Stimulated activated naive CD4-positive, alpha-beta T cell (primary cell): ENCODE results near the gene PRR16.

Source experiments
- DNase-seq, 6 experiments: peaks; one replicate each; lab custom pipeline; 2025; lab: John Stamatoyannopoulos, UW

Gene PRR16

DNA sequence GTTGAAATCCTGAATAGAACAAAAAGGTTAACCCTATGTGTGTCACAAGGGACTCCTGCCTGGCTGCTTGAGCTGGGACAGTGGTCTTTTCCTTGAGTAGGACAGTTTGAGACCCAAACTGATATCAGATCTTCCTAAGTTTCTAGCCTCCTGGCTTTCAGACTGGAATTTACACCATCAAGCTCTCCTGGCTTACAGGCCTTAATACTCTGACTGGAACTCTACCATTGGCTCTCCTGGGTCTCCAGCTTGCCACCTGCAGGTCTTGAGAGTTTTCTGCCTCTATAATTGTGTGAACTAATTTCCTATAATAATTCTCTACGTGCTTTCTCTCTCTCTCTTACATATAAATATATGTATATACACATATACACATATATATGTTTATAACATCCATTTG lies 112.5 kb downstream of the PRR16 start:
- DNase-seq: no peak

DNA sequence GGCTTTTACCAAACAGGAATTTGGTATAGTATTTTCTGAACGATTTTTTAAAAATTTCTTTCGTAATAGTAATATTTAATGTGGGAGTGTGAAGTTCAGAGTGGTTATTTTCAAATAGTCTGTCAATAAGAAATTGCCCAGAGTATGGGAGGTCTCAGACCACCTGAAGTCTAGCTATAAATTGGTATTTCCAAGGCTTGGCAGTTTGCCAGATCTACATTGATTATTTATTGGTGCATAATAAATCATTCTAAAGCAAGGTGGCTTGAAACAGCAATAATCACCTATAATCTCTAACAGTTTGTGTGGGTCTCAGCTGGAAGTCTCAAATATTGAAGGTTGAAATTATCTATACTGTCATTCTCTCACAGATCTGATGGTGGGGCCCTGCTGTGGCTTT lies 118.5 kb downstream of the PRR16 start:
- DNase-seq: no peak

DNA sequence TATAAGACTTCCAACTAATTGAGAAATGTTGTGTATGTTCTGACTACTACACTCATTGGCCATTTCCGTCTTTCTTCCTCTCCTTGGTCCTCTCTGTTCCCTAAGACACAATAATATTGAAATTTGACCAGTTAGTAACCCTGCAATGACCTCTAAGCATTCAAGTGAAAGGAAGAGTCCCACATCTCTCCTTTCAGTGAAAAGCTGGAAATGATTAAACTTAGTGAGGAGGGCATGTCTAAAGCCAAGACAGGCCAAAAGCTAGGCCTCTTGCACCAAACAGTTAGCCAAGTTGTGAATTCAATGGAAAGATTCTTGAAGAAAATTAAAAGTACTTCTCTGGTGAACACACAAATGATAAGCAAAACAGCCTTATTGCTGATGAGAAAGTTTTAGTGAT lies 122.5 kb downstream of the PRR16 start:
- DNase-seq: no peak

DNA sequence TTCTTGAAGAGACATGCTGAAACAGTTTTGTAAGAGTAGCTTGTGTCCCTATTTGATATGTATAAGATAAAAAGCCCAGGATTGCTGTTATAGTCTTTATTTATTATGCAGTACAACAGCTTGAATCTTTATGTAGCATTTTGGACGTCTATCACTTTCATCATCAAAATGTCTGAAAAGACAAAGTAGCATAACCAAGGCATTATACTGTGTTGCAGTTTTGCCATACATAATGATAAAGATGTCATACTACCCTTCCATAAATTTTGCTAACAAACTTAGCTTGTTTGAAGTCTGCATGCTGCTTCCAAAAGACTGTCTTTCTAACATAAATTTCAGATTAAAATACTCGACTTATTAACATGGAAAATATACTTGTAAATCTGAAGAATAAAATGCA lies 127.8 kb downstream of the PRR16 start:
- DNase-seq: no peak

DNA sequence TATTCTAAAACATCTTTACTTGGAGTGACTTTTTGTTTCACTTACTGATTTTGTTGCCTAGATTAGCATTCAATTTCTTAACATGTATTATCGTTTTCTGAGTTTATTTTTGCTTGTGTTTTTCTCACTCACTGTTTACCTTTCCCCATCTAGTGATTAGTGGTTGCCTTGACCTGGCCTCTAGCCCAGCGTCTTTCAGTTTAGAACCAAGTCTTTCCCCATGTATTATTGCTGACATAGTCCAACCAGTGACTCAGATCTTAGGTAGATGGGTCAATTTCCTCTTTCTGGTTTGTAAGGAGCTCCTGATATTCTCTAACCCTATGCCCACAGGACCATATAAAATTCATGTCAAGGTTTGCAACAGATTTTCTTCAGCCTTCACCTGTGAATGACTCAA lies 135.5 kb downstream of the PRR16 start:
- DNase-seq: no peak

DNA sequence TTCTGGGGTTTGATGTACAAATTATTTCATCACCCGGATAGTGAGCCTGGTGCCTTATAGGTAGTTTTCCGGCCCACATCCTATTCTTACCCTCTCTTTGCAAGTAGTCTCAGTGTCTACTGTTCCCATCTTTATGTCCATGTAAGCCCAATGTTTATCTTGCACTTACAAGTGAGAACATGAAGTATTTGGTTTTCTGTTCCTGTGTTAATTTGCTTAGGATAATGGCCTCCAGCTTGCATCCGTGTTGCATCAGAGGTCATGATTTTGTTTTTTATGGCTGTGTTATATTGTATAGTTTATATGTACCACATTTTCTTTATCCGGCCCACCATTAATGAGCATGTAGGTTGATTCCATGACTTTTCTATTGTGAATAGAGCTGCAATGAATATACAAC lies 136.5 kb downstream of the PRR16 start:
- DNase-seq: no peak

DNA sequence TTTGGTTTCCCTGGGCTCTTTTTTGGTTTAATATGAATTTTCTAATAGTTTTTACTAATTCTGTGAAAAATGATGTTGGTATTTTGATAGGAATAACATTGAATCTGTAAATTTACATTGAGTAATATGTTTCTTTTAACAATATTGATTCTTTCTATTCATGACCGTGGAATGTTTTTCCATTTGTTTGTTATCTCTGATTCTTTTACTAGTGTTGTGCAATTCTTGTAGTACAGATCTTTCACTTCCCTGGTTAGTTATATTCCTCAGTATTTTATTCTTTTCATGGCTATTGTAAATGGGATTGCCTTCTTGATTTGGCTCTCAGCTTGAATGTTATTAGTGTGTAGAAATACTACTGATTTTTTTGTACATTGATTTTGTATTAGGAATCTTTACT lies 137.9 kb downstream of the PRR16 start:
- no peak for DNase-seq

DNA sequence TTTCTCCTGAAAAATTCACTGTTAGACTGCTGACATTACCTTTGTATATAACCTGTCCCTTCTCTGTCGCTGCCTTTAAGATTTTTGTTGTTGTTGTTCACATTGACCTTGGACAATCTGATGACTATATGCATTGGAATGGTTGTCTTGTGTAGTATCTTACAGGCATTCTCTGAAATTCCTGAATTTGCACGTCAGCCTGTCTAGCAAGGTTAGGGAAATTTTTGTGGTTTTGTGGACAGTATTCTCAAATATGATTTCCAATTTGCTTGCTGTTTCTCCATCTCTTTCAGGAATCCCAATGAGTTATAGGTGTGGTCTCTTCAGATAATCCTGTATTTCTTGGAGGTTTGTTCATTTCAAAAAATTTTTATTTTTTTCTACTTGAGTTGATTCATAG lies 140.8 kb downstream of the PRR16 start:
- DNase-seq: no peak

DNA sequence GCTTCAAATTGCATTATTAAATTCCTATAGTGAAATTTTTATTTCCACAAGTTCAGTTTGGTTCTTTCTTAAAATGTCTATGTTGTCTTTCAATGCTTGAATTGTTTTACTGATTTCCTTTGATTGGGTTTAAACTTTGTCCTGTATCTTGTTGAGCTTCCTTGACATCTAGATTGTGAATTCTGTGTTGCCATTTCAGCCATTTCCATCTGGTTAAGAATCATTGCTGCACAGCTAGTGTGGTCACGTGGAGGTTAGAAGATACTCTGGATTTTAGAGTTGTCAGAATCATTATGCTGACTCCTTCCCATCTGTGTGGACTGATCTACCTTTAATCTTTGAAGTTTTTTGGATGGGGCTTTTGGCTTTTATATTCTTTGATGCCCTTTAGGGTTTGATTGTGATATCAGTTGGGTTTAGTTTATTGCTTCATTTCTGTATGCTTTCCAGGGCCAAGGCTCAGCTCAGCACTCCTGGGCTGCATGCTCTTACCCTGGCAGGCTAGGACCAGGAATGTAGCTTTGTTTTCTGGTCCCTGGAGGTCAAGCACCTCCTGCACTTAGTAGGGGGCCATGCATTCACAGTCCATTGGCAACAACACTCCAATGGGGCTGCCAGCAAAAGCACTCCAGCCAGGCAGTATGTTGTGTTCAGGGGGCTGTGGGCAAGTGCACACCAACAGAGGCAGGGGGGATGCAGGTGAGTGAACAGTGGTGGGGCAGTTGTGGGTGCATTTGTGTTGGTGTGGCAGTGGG lies 141.4 kb downstream of the PRR16 start:
- no peak for DNase-seq

DNA sequence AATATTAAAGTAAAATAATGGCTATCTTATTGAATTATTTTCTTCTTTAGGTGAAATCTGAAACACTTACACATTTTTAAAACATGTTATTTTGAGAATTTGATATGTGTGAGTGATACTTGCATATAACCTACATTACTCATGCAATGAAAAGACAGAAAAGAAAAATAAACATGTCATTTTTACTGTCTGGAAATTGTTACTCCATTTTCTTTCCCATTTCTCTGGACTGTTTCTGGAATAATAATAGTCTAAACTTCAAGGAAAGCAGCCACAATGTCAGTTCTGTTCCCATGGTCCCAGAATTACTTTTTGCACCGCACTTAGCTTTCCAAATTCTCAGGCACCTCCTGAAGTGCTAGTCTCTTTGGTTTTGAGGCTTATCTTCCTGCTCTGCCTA lies 145.5 kb downstream of the PRR16 start:
- no peak for DNase-seq

DNA sequence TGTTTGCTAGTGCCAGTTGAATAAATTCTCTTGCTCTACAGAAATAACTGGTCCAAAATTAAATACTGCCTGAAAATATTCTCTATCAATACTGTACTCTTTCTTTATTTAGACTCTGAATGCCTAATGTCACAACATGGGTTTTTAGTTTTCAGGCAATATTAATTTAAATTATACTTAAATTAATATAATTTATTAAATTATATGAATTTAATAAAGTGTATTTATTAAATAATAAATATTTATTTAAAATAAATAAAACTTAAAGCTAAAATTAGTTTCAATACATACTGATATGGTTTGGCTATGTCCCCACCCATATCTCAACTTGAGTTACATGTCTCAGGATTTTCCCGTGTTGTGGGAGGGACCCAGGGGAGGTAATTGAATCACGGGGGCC lies 146.0 kb downstream of the PRR16 start:
- no peak for DNase-seq

DNA sequence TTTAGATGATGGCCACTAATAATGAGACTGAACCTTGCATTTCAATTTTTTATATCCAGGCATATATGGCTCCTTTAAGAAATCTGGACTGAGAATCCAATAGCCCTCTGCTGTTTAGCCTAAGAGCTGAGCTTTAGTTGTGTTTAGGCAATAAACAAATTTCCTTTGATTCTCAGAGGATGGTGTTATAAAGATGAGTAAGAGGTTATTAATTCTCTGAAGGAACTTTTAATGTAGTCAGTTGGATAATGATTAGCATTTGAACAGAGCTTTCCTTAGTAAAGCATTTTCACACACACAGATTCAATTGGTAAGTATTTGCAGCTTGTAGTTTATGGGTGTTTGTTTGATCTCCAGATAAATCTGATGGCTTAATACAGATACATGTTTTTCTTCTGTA lies 149.6 kb downstream of the PRR16 start:
- no peak for DNase-seq

DNA sequence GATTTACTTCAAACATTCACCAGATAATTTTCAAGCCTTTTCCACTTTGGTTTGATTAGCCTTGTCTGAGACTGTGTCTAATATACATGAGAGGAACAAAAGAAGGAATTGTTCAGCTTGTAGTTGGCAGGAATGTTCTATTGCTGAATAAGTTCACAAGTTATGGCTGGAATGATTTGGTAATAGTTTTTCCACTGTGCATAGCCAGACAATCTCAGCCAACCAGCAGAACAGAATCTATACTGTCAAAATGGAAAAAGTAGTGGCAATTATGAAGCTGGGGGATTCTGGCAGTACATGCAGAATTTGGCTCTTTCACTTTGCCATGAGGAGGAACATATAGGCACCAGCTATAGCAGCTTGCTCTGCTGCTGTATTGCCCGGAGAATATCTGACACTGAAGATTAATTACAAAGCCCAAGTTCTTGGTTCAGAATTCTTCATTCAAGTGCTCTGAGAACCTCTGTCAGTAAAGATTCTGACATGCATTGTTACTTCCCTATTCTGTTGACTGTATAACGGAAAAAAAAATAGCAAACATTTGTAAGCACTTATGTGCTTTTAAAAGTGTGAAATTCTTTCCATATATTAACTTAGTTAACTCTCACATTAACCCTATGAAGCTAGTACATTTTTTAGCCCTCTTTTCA lies 150.6 kb downstream of the PRR16 start:
- DNase-seq: no peak

DNA sequence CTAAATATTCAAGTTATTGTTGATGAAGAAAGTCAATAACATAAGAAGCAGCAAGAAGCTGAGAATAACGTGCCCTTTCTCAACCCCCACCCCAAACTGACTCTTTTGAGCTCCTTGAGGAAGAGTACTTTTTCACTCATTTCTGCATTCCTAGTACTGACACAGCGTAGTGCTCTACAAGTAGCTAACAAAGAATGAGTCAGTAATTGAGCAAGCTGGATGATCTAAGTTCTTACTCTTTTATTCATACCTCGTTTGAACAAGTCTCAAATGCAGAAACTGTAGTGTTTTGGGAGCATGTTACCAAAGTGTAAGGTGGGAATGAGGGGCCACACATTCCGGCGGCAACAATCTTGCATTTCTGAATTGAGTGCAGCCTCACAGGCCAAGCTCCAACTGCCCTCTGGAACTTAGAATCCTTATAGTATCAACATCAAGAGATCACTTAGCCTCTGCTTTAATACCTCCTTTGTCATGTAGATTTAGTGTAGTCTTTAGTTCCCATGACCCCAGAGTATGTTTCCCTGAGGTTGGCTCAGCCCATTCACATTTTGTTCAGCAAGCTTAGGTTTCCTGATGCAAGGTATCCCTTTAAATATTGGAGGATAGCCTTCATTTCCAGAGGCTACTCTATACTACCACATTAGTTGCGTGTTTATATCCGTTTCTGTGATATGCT lies 152.0 kb downstream of the PRR16 start:
- no peak for DNase-seq

DNA sequence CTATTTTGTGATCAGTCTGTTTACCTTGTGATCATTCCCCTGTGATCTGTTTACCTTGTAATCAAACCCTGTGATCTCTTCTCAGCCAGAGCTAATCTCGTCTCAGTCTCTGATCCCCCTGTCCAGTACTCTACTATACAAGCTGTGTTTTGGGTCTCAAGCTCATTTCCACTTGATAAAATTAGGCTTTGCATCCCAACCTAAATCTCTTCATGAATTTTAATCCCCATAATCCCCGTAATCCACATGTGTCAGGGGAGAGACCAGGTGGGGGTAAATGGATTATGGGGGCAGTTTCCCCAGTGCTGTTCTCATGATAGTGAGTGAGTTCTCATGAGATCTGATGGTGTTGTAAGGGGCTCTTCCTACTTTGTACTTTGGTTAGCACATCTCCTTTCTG lies 157.2 kb downstream of the PRR16 start:
- no peak for DNase-seq

DNA sequence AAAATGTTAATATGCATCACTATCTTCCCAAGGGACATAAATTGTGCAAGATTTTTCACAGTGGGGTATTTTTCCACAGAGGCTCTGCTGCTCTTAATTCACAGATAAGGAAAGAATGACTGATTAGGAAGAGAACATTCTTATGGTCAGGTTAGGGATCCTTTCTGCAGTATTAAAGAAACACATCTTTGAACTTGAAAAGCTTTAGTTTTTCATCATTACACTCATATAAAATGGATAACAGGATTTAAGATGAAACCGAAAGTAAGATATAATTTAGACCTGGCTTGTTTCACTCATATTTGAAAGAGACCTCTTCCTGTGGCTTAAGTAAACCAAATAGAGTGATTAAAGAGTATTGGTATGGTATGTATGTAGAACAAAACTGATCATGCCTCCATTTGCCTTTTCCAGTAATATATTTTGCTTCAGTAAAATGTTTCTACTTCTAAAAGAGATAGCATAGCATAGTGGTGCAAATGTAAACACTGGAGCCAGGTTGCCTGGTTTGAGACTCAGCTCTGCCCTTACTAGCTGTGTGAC lies 160.0 kb downstream of the PRR16 start:
- DNase-seq: no peak

DNA sequence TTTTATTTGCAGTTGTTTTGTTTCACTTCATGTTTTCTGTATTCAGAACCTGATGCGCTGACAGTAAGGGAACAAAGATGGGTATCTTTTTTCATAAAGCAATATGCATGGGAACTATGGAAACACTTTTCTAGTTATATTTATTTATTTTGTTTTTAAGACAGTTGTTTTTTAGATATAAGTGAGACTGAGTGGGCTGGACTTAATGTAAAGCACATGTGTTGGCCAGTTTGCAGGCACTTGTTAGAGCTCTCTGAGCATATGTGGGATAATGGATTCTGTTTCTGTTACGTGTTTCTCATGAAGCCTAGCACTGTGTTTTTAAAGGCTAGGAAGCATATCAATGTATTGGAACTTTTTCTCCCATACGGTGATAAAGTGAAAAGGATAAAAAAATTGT lies 164.1 kb downstream of the PRR16 start:
- DNase-seq: no peak

DNA sequence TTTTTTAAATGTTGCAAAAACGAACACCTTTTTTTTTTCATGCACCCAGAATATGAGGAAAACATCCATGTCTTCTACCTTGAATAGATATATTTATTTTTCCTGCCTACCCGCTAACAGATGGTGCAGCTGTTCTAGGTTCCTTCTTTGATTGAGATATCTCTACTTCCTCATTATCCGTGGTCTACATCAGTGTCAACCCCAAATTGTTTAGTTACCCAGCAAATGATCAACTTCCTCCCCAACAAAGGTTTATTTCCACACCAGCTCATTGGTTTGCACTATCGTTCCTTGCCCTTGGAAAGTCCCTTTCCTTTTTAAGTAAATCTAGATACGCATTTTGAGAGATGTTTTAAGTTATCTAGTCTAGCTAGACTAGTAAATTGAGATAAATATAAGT lies 166.4 kb downstream of the PRR16 start:
- DNase-seq: no peak

DNA sequence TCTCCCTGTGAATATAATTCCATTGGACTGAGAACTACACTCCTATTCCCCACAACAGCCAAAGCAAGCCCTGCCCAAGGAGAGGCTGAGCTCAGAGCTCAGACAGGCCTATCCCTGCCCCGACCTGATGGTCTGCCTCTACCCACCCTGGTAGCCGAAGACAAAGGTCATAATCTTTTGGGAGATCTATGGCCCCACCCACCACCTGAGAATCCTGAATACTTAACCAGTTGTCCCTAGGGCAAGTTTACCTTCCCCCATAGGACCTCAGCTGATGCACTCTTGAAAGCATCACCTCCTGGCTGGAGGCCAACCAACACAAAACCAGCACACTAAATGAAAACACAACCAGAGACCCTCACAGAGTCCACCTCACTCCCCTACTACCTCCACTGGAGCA lies 167.5 kb downstream of the PRR16 start:
- DNase-seq: no peak

DNA sequence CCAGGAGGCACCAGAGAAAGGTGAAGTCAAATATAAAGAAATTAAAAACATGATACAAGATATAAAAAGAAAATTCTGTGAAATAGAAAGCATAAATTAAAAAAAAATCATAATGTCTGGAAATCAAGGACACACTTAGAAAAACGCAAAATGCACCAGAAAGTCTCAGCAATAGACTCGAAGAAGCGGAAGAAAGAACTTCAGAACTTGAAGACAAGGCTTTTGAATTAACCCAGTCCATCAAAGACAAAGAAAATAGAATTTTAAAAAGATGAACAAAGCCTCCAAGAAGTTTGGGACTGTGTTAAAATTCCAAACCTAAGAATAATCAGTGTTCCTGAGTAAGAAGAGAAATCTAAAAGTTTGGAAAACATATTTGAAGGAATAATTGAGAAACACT lies 168.3 kb downstream of the PRR16 start:
- no peak for DNase-seq

DNA sequence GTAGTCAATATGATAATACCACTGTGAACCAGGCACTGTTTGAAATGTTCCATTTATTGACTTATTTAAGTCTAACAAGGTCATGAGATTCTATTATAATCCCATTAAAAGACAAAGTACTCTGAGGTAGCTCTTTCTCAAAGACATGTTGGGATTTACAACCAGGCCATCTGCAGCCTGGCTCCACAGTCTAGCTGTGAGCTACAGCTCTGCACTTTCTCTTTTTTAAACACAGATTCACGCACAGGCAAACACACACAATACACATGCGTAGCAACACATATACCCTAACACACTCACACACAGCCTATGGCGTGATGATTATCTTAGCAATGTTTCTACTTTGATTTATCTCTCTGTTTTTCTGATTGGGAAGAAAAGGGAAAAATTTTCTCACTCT lies 174.3 kb downstream of the PRR16 start:
- DNase-seq: no peak

DNA sequence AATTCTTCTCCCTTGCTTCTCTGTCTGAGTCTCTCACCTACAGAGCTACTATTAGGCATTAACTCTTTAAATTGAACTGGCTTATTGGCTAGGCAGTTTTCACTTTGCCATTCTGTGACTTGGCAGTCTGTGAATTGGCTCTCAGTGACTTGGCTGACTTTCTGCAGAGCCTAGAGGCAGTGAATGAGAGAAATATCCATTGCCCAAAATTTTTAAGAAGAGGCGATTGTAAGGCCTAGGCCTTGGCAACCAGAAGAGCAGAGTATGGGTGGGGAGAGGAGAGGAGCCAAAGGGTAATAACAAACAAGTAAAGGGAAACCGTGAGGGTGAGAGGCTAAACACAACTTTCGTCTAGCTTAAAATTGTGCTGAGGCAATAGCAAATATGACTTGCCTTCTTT lies 176.7 kb downstream of the PRR16 start:
- DNase-seq: no peak

DNA sequence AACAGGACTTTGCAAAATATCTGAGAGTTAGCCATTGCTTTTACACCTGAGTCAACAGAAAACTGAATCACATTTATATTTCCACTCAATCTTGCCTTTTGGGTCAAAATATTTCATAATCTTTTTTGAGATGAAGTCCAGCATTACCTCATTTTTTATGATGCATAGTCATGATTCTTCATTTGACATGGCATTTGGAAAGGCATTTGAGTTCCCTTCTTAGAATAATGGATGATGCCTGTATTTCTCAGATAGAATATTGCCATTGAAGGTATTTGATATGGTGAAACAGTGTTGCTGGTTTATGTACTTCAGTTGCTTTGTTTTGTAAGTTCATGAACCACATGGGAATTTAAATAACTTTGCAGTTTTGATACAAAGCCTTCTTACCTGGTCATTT lies 180.4 kb downstream of the PRR16 start:
- no peak for DNase-seq
